BJ (cell line): ENCODE measurements around the gene UBE2F. TPM values are rescaled to one million over a fixed set of nuclear protein-coding genes. Genes with fewer than 3 reads are reported as not detected.

Source experiments
- CTCF ChIA-PET: fragments of 350-600 bp; formaldehyde crosslinking; extraction: SDS; loops from one replicate; lab custom pipeline; 2021; ENCODE audit warnings: antibody characterized with exemption, inconsistent platforms; lab: Yijun Ruan, JAX
- POLR2A ChIA-PET: fragments of 300-600 bp; sonication (Branson Sonifier 250); formaldehyde crosslinking; extraction: SDS; loops from one replicate; lab custom pipeline; 2021; ENCODE audit warnings: antibody characterized with exemption; lab: Charles Lee
- DNase-seq: peaks from one replicate; pipeline ENCODE4 v3.0.0-alpha.2; 2011; ENCODE audit warnings: low read depth
- H3K27me3 ChIP-seq: 2 replicates; pipeline ENCODE4 v1.6.0; 2011; ENCODE audit warnings: low read length; ENCODE audit not compliant: control insufficient read depth, insufficient read depth
- H3K36me3 ChIP-seq: 2 replicates; pipeline ENCODE4 v1.5.1; 2011; ENCODE audit warnings: low read length; ENCODE audit not compliant: control insufficient read depth, insufficient read depth
- H3K4me3 ChIP-seq: 2 replicates; pipeline ENCODE4 v1.5.1; 2011; ENCODE audit warnings: low read depth, mild to moderate bottlenecking, control low read depth, low read length
- CTCF ChIP-seq: IDR thresholded peaks from 2 replicates; pipeline ENCODE4 v1.5.1; 2011; ENCODE audit warnings: low read depth, mild to moderate bottlenecking, control low read depth, inconsistent platforms, low read length, moderate library complexity; ENCODE audit not compliant: insufficient read depth
- polyA plus RNA-seq: library from polyadenylated mRNA; depleted of rRNA; stranded (reverse); fragments of >200 nt; gene quantifications from 2 replicates; pipeline ENCODE4 v1.2.3, GENCODE V29; 2011

Gene UBE2F
- polyA plus RNA-seq, 1 experiment = 47.9 TPM

DNA sequence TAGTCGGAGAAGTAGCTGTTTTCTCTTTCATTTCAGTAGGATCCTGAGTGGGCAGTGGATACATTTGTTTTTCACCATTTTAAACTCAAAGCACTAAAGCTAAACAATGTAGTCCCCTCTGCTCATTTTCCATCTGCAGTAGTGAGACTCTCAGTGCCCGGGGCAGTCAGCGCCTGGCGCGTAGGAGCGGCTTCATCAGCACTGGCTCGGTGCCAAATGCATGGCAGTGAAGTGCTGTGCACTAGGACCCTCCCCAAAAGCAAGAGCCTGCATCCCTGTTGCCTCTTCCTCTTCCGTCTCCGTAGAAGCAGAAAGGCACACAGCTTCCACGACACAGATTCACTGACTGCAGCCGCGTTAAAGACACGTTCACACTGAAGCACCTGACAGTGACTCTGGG is 114.3 kb downstream of the UBE2F start:
- Histone ChIP-seq H3K27me3 (no peaks in the 10 kb centered on the region), H3K36me3 (peaks cover 3% of the 10 kb centered on the region), H3K4me3 (no peak overlapping the region)
- TF ChIP-seq CTCF = no peak
- POLR2A ChIA-PET = no interaction called here
- CTCF ChIA-PET = no interaction called here
- DNase-seq = no peak

DNA sequence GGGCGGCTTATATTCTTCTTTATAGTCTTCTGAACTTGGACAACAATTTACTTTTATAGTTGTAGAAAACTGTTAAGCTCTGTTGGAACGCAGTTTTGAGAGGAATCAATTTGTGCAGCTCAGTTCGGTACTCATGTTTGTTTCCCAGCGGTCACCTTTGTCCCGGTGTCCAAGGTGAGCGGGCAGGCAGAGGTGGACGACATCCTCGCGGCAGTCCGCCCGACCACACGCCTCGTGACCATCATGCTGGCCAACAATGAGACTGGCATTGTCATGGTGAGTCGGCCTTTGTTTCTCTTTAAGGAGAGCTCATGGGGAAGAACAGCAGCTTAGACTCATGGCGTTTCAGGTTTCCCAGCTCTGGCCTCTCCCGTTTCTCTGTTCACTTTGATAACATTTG is 114.7 kb downstream of the UBE2F start:
- H3K4me3 ChIP-seq = no peak overlapping the region
- no peaks in the 10 kb centered on the region for H3K27me3 ChIP-seq
- TF ChIP-seq CTCF = no peak
- H3K36me3 ChIP-seq = peaks cover 3% of the 10 kb centered on the region
- no peak for DNase-seq
- POLR2A ChIA-PET = no interaction called here
- CTCF ChIA-PET = no interaction called here

DNA sequence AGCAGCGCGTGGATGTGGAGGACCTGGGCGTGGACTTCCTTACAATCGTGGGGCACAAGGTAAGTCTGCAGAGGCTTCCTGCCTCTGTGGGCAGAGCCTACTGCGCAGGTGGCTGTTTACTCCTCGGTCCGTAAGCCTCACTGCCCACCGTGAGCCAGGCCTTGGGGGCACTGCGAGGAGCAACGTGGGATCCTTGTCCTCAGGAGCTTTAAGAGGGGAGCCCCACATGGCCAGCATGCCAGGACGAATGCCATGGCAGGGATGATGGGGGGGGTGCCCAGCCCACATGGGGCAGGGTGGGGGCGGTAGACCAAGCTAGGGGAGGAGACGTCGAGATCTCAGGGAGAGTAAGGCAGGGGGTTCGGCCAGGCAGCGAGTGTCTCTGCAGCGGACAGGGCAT is 115.3 kb downstream of the UBE2F start:
- Histone ChIP-seq H3K36me3 (peaks cover 3% of the 10 kb centered on the region), H3K4me3 (no peak overlapping the region), H3K27me3 (no peaks in the 10 kb centered on the region)
- ChIA-PET CTCF (no interaction called here), POLR2A (no interaction called here)
- TF ChIP-seq CTCF = no peak
- DNase-seq = no peak

DNA sequence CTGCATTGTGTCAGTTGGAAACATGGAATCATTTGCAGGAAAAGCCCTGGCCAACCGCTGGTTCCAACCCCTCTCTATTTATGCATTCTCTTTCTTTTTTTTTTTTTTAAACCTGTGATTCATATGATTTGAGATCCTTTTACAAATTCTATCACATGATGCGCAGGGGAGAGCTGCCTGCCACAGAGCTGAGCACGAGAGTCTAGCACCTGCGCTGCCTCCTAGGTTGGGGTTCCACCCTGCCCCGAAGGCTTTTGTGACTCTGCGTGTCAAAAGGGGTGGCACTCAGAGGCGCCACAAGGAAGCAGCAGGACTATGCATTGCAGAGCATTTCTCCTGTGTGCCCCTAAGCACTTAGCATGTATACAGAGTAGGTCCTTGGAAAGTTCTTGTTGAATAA is 116.0 kb downstream of the UBE2F start:
- Histone ChIP-seq H3K27me3 (no peaks in the 10 kb centered on the region), H3K36me3 (peaks cover 3% of the 10 kb centered on the region), H3K4me3 (no peak overlapping the region)
- DNase-seq = no peak
- ChIA-PET CTCF (no interaction called here), POLR2A (no interaction called here)
- no peak for TF ChIP-seq CTCF

GRCh38 chr2:238083919-238084318 is 117.1 kb downstream of the UBE2F start:
- DNase-seq = no peak
- Histone ChIP-seq H3K4me3 (no peak overlapping the region), H3K27me3 (no peaks in the 10 kb centered on the region), H3K36me3 (peaks cover 3% of the 10 kb centered on the region)
- POLR2A ChIA-PET = no interaction called here
- TF ChIP-seq CTCF = no peak
- CTCF ChIA-PET = no interaction called here
